T-helper 1 cell treated with Interleukin-12 subunit alpha and Interleukin-12 subunit beta and Interleukin-4 antibody, amounts not matched to agents 30 ng/mL and 1 ng/mL, for 36 hours (primary cell): Measurements from ENCODE around the gene EXO1. TPM values are rescaled to one million over a fixed set of nuclear protein-coding genes. Genes with fewer than 3 reads are reported as not detected.
"Not testable (repeated sequence)": the region's sequence is repeated elsewhere in the genome, so short reads cannot be mapped to it uniquely, and the experiment has no call there.

ENCODE experiments used
- intact Hi-C: fragments of 100-400 bp; cut with micrococcal nuclease; formaldehyde crosslinking; loops from one replicate; pipeline ENCODE4 v1.15.1; 2024
- total RNA-seq: library from RNA; stranded (reverse); gene quantifications from 2 replicates; pipeline ENCODE4 v1.2.3, GENCODE V29; 2022

The EXO1 gene
- 25.5 and 30.7 TPM in 2 replicates for total RNA-seq

- intact Hi-C loops, result loop anchor here (1.0 to 5.0 kb wide), 7 partner anchors 149 to 1407 kb away; partner anchors contain the start of genes CEP170, CHML, FH and MAP1LC3C
Measured at GRCh38 chr1:241847796-241848685, at the start of gene EXO1. EXO1 (plus strand) TSS chr1:241848204; CDS start chr1:241850426, 2,222 bp downstream.

GRCh38 chr1:241799416-241799815, 48.6 kb upstream of the EXO1 start:
- intact Hi-C loops, result no loop called here

GRCh38 chr1:241800640-241801039, 47.4 kb upstream of the EXO1 start:
- intact Hi-C loops, result no loop called here

GRCh38 chr1:241802863-241803262, 45.1 kb upstream of the EXO1 start:
- intact Hi-C loops, result no loop called here

GRCh38 chr1:241804706-241805105, 43.3 kb upstream of the EXO1 start:
- intact Hi-C loops, result not testable (repeated sequence)

GRCh38 chr1:241808265-241808664, 39.7 kb upstream of the EXO1 start:
- intact Hi-C loops, result no loop called here

GRCh38 chr1:241810769-241811405, 37.1 kb upstream of the EXO1 start:
- intact Hi-C loops, result no loop called here

- intact Hi-C loops, result no loop called here
Measured at GRCh38 chr1:241813768-241814320, 34.2 kb upstream of the EXO1 start.

GRCh38 chr1:241816008-241816407, 32.0 kb upstream of the EXO1 start:
- intact Hi-C loops, result no loop called here

GRCh38 chr1:241817331-241817792, 30.6 kb upstream of the EXO1 start:
- intact Hi-C loops, result no loop called here

- intact Hi-C loops, result no loop called here
Measured at GRCh38 chr1:241817956-241818612, 29.9 kb upstream of the EXO1 start.

GRCh38 chr1:241819340-241819866, 28.6 kb upstream of the EXO1 start:
- intact Hi-C loops, result no loop called here

- intact Hi-C loops, result no loop called here
Measured at GRCh38 chr1:241821363-241821762, 26.6 kb upstream of the EXO1 start.

GRCh38 chr1:241822846-241823245, 25.2 kb upstream of the EXO1 start:
- intact Hi-C loops, result no loop called here

- intact Hi-C loops, result no loop called here
Measured at GRCh38 chr1:241823925-241824324, 24.1 kb upstream of the EXO1 start.

GRCh38 chr1:241825581-241825980, 22.4 kb upstream of the EXO1 start:
- intact Hi-C loops, result no loop called here

- intact Hi-C loops, result not testable (repeated sequence)
Measured at GRCh38 chr1:241826613-241827012, 21.4 kb upstream of the EXO1 start.

GRCh38 chr1:241827264-241827663, 20.7 kb upstream of the EXO1 start:
- intact Hi-C loops, result no loop called here

- intact Hi-C loops, result no loop called here
Measured at GRCh38 chr1:241828463-241829021, 19.5 kb upstream of the EXO1 start.

- intact Hi-C loops, result no loop called here
Measured at GRCh38 chr1:241829468-241829867, 18.5 kb upstream of the EXO1 start.
